Measurements from ENCODE around the gene OR2AG1. TPM values are rescaled to one million over a fixed set of nuclear protein-coding genes. Genes with fewer than 3 reads are reported as not detected.

Gene OR2AG1, protein sequence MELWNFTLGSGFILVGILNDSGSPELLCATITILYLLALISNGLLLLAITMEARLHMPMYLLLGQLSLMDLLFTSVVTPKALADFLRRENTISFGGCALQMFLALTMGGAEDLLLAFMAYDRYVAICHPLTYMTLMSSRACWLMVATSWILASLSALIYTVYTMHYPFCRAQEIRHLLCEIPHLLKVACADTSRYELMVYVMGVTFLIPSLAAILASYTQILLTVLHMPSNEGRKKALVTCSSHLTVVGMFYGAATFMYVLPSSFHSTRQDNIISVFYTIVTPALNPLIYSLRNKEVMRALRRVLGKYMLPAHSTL
- total RNA-seq (2014; rRNA removed; shearing (Covaris generic)), result 0.04 TPM in 1 of 2 replicates, not detected in the other
- 0.07 and 0.16 TPM in 2 replicates for polyA plus RNA-seq (2016; fragmentation: Nextera tagmentation; extraction: Ambion mirVana)
- long read RNA-seq, result 0 reads

DNA sequence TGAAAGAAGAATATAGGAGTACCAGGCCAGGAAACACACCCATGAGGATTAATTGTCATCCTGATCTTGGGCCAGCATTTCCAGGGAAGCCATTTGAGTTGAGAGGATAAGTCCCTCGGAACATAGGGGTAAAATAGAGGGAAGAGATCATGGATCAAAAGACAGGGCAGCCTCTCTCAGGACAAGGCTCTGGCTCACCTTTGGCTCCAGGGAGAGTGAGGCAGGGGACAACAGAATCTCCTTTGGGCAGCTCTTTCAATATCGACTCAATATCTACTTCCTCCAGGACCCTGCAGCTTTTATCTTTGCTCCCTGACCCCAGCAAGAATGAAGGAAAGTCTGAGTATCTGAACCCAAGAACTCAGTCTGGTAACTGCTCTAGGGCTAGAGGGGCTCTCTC, at the start of gene OR2AG1:
OR2AG1 (plus strand) TSS at position 301 of the 400 bp plus-strand sequence. CDS start 2,018 bp downstream, outside the sequence.
- no peaks in the 10 kb centered on the region for H3K27me3 Mint-ChIP-seq (ENCODE audit: insufficient read depth, low read depth, poor library complexity)
- H3K36me3 ChIP-seq (ENCODE audit: insufficient read depth), result no peaks in the 10 kb centered on the region
- no peak within 1 kb of the TSS for H2AFZ ChIP-seq
- ATAC-seq (no peak), DNase-seq (ENCODE audit: low spot score) (no peak)
- no peak within 1 kb of the TSS for H3K4me3 Mint-ChIP-seq
- no peak within 1 kb of the TSS for H3K4me3 ChIP-seq
- TF ChIP-seq JUNB (IDR thresholded peaks at IDR 0.05; ENCODE audit: unreplicated experiment) (no peak), ZNF114 (CRISPR knock-in tag; IDR thresholded peaks at IDR 0.05) (no peak), EZH2phosphoT487 (IDR thresholded peaks at IDR 0.05; ENCODE audit: unreplicated experiment) (no peak)
- TF ChIP-seq, protein P1, sequence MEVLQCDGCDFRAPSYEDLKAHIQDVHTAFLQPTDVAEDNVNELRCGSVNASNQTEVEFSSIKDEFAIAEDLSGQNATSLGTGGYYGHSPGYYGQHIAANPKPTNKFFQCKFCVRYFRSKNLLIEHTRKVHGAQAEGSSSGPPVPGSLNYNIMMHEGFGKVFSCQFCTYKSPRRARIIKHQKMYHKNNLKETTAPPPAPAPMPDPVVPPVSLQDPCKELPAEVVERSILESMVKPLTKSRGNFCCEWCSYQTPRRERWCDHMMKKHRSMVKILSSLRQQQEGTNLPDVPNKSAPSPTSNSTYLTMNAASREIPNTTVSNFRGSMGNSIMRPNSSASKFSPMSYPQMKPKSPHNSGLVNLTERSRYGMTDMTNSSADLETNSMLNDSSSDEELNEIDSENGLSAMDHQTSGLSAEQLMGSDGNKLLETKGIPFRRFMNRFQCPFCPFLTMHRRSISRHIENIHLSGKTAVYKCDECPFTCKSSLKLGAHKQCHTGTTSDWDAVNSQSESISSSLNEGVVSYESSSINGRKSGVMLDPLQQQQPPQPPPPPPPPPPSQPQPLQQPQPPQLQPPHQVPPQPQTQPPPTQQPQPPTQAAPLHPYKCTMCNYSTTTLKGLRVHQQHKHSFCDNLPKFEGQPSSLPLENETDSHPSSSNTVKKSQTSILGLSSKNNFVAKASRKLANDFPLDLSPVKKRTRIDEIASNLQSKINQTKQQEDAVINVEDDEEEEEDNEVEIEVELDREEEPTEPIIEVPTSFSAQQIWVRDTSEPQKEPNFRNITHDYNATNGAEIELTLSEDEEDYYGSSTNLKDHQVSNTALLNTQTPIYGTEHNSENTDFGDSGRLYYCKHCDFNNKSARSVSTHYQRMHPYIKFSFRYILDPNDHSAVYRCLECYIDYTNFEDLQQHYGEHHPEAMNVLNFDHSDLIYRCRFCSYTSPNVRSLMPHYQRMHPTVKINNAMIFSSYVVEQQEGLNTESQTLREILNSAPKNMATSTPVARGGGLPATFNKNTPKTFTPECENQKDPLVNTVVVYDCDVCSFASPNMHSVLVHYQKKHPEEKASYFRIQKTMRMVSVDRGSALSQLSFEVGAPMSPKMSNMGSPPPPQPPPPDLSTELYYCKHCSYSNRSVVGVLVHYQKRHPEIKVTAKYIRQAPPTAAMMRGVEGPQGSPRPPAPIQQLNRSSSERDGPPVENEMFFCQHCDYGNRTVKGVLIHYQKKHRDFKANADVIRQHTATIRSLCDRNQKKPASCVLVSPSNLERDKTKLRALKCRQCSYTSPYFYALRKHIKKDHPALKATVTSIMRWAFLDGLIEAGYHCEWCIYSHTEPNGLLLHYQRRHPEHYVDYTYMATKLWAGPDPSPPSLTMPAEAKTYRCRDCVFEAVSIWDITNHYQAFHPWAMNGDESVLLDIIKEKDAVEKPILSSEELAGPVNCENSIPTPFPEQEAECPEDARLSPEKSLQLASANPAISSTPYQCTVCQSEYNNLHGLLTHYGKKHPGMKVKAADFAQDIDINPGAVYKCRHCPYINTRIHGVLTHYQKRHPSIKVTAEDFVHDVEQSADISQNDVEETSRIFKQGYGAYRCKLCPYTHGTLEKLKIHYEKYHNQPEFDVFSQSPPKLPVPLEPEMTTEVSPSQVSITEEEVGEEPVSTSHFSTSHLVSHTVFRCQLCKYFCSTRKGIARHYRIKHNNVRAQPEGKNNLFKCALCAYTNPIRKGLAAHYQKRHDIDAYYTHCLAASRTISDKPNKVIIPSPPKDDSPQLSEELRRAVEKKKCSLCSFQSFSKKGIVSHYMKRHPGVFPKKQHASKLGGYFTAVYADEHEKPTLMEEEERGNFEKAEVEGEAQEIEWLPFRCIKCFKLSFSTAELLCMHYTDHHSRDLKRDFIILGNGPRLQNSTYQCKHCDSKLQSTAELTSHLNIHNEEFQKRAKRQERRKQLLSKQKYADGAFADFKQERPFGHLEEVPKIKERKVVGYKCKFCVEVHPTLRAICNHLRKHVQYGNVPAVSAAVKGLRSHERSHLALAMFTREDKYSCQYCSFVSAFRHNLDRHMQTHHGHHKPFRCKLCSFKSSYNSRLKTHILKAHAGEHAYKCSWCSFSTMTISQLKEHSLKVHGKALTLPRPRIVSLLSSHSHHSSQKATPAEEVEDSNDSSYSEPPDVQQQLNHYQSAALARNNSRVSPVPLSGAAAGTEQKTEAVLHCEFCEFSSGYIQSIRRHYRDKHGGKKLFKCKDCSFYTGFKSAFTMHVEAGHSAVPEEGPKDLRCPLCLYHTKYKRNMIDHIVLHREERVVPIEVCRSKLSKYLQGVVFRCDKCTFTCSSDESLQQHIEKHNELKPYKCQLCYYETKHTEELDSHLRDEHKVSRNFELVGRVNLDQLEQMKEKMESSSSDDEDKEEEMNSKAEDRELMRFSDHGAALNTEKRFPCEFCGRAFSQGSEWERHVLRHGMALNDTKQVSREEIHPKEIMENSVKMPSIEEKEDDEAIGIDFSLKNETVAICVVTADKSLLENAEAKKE (CRISPR knock-in tag; IDR thresholded peaks at IDR 0.05), result no peak
- TF ChIP-seq, protein P2, sequence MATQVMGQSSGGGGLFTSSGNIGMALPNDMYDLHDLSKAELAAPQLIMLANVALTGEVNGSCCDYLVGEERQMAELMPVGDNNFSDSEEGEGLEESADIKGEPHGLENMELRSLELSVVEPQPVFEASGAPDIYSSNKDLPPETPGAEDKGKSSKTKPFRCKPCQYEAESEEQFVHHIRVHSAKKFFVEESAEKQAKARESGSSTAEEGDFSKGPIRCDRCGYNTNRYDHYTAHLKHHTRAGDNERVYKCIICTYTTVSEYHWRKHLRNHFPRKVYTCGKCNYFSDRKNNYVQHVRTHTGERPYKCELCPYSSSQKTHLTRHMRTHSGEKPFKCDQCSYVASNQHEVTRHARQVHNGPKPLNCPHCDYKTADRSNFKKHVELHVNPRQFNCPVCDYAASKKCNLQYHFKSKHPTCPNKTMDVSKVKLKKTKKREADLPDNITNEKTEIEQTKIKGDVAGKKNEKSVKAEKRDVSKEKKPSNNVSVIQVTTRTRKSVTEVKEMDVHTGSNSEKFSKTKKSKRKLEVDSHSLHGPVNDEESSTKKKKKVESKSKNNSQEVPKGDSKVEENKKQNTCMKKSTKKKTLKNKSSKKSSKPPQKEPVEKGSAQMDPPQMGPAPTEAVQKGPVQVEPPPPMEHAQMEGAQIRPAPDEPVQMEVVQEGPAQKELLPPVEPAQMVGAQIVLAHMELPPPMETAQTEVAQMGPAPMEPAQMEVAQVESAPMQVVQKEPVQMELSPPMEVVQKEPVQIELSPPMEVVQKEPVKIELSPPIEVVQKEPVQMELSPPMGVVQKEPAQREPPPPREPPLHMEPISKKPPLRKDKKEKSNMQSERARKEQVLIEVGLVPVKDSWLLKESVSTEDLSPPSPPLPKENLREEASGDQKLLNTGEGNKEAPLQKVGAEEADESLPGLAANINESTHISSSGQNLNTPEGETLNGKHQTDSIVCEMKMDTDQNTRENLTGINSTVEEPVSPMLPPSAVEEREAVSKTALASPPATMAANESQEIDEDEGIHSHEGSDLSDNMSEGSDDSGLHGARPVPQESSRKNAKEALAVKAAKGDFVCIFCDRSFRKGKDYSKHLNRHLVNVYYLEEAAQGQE (IDR thresholded peaks at IDR 0.05; ENCODE audit: unreplicated experiment), result no peak
- H3K4me1 Mint-ChIP-seq, result peaks cover 3% of the 10 kb centered on the region; the same call in 1 of the 3 replicates
- no peaks in the 10 kb centered on the region for H3K4me1 ChIP-seq (ENCODE audit: insufficient read depth)
- no peak within 1 kb of the TSS for H3K27ac Mint-ChIP-seq
- H3F3A ChIP-seq (replicated peaks; ENCODE audit: low read depth), result no peaks in the 10 kb centered on the region
- no peaks in the 10 kb centered on the region for H4K20me1 ChIP-seq (replicated peaks; ENCODE audit: insufficient read depth)
- H3K4me2 ChIP-seq, result no peak within 1 kb of the TSS
- H3K9me2 ChIP-seq (ENCODE audit: insufficient read depth), result no peaks in the 10 kb centered on the region; the same call in 1 of the 2 replicates
- no peaks in the 10 kb centered on the region for H3K27me3 ChIP-seq (ENCODE audit: insufficient read depth)
- H3K36me3 Mint-ChIP-seq (ENCODE audit: low read depth), result no peaks in the 10 kb centered on the region
- no peak within 1 kb of the TSS for H3K27ac ChIP-seq (ENCODE audit: low read depth)
- no peaks in the 10 kb centered on the region for H3K79me2 ChIP-seq (replicated peaks; ENCODE audit: insufficient read depth)
- no peaks in the 10 kb centered on the region for H3K9me3 Mint-ChIP-seq

Measured in GM23338 (cell line).